Measurements from ENCODE around the gene WDR70. TPM values are rescaled to one million over a fixed set of nuclear protein-coding genes. Genes with fewer than 3 reads are reported as not detected.

WDR70 gene
- total RNA-seq, 4 donors from 2014 or later, result 18.9 to 106 (median 34.9) TPM

GRCh38 chr5:37657046-37657445 lies 277.9 kb downstream of the WDR70 start:
- no peaks in the 10 kb centered on the region for H3K36me3 ChIP-seq
- peaks cover 0 to 8% (median 0%) of the 10 kb centered on the region in 4 donors for H3K4me1 ChIP-seq
- no peaks in the 10 kb centered on the region for H3K27me3 ChIP-seq
- DNase-seq, result no peak
- no peak overlapping the region for H3K27ac ChIP-seq
- no peaks in the 10 kb centered on the region for H3K9me3 ChIP-seq
- no peak for TF ChIP-seq CTCF (IDR thresholded peaks at IDR 0.05)
- TF ChIP-seq POLR2A (IDR thresholded peaks at IDR 0.05), result no peak
- no peak overlapping the region for H3K4me3 ChIP-seq

GRCh38 chr5:37658440-37658839 lies 279.3 kb downstream of the WDR70 start:
- no peaks in the 10 kb centered on the region for H3K27me3 ChIP-seq
- H3K9me3 ChIP-seq, result no peaks in the 10 kb centered on the region
- no peak overlapping the region for H3K27ac ChIP-seq
- peaks cover 0 to 8% (median 0%) of the 10 kb centered on the region in 4 donors for H3K4me1 ChIP-seq
- no peak overlapping the region for H3K4me3 ChIP-seq
- DNase-seq, result no peak
- TF ChIP-seq POLR2A (IDR thresholded peaks at IDR 0.05) (no peak), CTCF (IDR thresholded peaks at IDR 0.05) (no peak)
- H3K36me3 ChIP-seq, result no peaks in the 10 kb centered on the region

- no peak overlapping the region for H3K4me3 ChIP-seq
- no peaks in the 10 kb centered on the region for H3K27me3 ChIP-seq
- H3K9me3 ChIP-seq, result no peaks in the 10 kb centered on the region
- no peak for TF ChIP-seq CTCF (IDR thresholded peaks at IDR 0.05)
- no peak for TF ChIP-seq POLR2A (IDR thresholded peaks at IDR 0.05)
- peaks cover 0 to 8% (median 0%) of the 10 kb centered on the region in 4 donors for H3K4me1 ChIP-seq
- no peak for DNase-seq
- H3K36me3 ChIP-seq, result no peaks in the 10 kb centered on the region
- H3K27ac ChIP-seq, result no peak overlapping the region
Observed at GRCh38 chr5:37660319-37660718, 281.2 kb downstream of the WDR70 start.

- Histone ChIP-seq H3K36me3 (no peaks in the 10 kb centered on the region), H3K4me1 (peaks cover 0 to 16% (median 0%) of the 10 kb centered on the region in 4 donors), H3K27ac (no peak overlapping the region), H3K4me3 (no peak overlapping the region), H3K27me3 (no peaks in the 10 kb centered on the region), H3K9me3 (no peaks in the 10 kb centered on the region)
- TF ChIP-seq CTCF (IDR thresholded peaks at IDR 0.05) (no peak), POLR2A (IDR thresholded peaks at IDR 0.05) (no peak)
- DNase-seq, result no peak
Observed at GRCh38 chr5:37661227-37661920, 282.3 kb downstream of the WDR70 start.

GRCh38 chr5:37661951-37662350 lies 282.8 kb downstream of the WDR70 start:
- Histone ChIP-seq H3K9me3 (no peaks in the 10 kb centered on the region), H3K4me3 (no peak overlapping the region), H3K4me1 (peaks cover 0 to 16% (median 0%) of the 10 kb centered on the region in 4 donors), H3K27me3 (no peaks in the 10 kb centered on the region), H3K36me3 (no peaks in the 10 kb centered on the region), H3K27ac (no peak overlapping the region)
- no peak for TF ChIP-seq CTCF (IDR thresholded peaks at IDR 0.05)
- no peak for TF ChIP-seq POLR2A (IDR thresholded peaks at IDR 0.05)
- no peak for DNase-seq

Measured in Peyer's patch (tissue), 4 donors.